GM23338 (cell line): ENCODE data around the gene CPLX1. TPM values are rescaled to one million over a fixed set of nuclear protein-coding genes. Genes with fewer than 3 reads are reported as not detected.

Experiments
- ATAC-seq: fragments of 200-7000 bp; cut with Tn5 transposase; 3 replicates; pipeline ENCODE4 v1.9.1; 2020
- DNase-seq: peaks from one replicate; pipeline ENCODE4 v3.0.0-alpha.2; 2015; ENCODE audit warnings: low spot score
- H2AFZ ChIP-seq: fragments of 200-600 bp; sonication (generic); 2 replicates; pipeline ENCODE4 v1.8.0; 2016; ENCODE audit warnings: antibody characterized with exemption, mild to moderate bottlenecking, moderate library complexity
- H3F3A ChIP-seq: fragments of 200-600 bp; sonication (generic); replicated peaks from 2 replicates; pipeline ENCODE4 v1.8.0; 2017; ENCODE audit warnings: antibody characterized with exemption, mixed run types, low read depth
- H3K27ac ChIP-seq: fragments of 200-600 bp; sonication (generic); 2 replicates; pipeline ENCODE4 v1.6.1; 2016; ENCODE audit warnings: low read depth
- H3K27me3 ChIP-seq: fragments of 200-600 bp; sonication (generic); 2 replicates; pipeline ENCODE4 v1.8.0; 2016; ENCODE audit warnings: mild to moderate bottlenecking, mixed run types, moderate library complexity; ENCODE audit not compliant: insufficient read depth
- H3K36me3 ChIP-seq: fragments of 200-600 bp; sonication (generic); 2 replicates; pipeline ENCODE4 v1.8.0; 2016; ENCODE audit warnings: mild to moderate bottlenecking; ENCODE audit not compliant: insufficient read depth
- H3K4me1 ChIP-seq: fragments of 200-600 bp; sonication (generic); 2 replicates; pipeline ENCODE4 v1.8.0; 2016; ENCODE audit warnings: mild to moderate bottlenecking, moderate library complexity; ENCODE audit not compliant: insufficient read depth
- H3K4me2 ChIP-seq: fragments of 200-600 bp; sonication (generic); 2 replicates; pipeline ENCODE4 v1.7.1; 2017; ENCODE audit warnings: mixed run types
- H3K4me3 ChIP-seq: fragments of 200-600 bp; sonication (generic); 2 replicates; pipeline ENCODE4 v1.6.1; 2016; ENCODE audit warnings: mixed run types
- H3K79me2 ChIP-seq: fragments of 200-600 bp; sonication (generic); replicated peaks from 2 replicates; pipeline ENCODE4 v1.8.0; 2017; ENCODE audit warnings: mild to moderate bottlenecking; ENCODE audit not compliant: insufficient read depth
- H3K9me2 ChIP-seq: fragments of 200-600 bp; sonication (generic); 2 replicates; pipeline ENCODE4 v1.8.0; 2017; ENCODE audit not compliant: insufficient read depth
- H4K20me1 ChIP-seq: fragments of 200-600 bp; sonication (generic); replicated peaks from 2 replicates; pipeline ENCODE4 v1.8.0; 2017; ENCODE audit warnings: mild to moderate bottlenecking; ENCODE audit not compliant: insufficient read depth
- H3K27ac Mint-ChIP-seq: 2 replicates; pipeline ENCODE4 v1.8.0; 2020; ENCODE audit warnings: inconsistent platforms, mild to moderate bottlenecking, moderate library complexity, mixed read lengths
- H3K27me3 Mint-ChIP-seq: 3 replicates; pipeline ENCODE4 v1.8.0; 2022; ENCODE audit warnings: low read depth, mild to moderate bottlenecking, moderate library complexity, mixed read lengths, inconsistent platforms; ENCODE audit not compliant: insufficient read depth, poor library complexity
- H3K36me3 Mint-ChIP-seq: 3 replicates; pipeline ENCODE4 v1.8.0; 2021; ENCODE audit warnings: low read depth, mild to moderate bottlenecking, inconsistent platforms, moderate library complexity, mixed read lengths
- H3K4me1 Mint-ChIP-seq: 3 replicates; pipeline ENCODE4 v1.8.0; 2020; ENCODE audit warnings: mild to moderate bottlenecking, inconsistent platforms, mixed read lengths
- H3K4me3 Mint-ChIP-seq: 3 replicates; pipeline ENCODE4 v1.8.0; 2021; ENCODE audit warnings: moderate library complexity, mild to moderate bottlenecking, inconsistent platforms, mixed read lengths
- H3K9me3 Mint-ChIP-seq: 3 replicates; pipeline ENCODE4 v1.8.0; 2020; ENCODE audit warnings: moderate library complexity, mild to moderate bottlenecking, inconsistent platforms, mixed read lengths
- EZH2 ChIP-seq: fragments of 200-600 bp; sonication (generic); IDR thresholded peaks from one replicate; pipeline ENCODE4 v1.8.0; 2017; ENCODE audit warnings: antibody characterized with exemption, mild to moderate bottlenecking, low read depth; ENCODE audit not compliant: unreplicated experiment
- EZH2phosphoT487 ChIP-seq: fragments of 200-600 bp; sonication (generic); IDR thresholded peaks from one replicate; pipeline ENCODE4 v1.8.1; 2018; ENCODE audit warnings: antibody characterized with exemption; ENCODE audit not compliant: unreplicated experiment
- NANOG ChIP-seq: IDR thresholded peaks from 2 replicates; pipeline ENCODE4 v1.6.1; 2016; ENCODE audit warnings: antibody characterized with exemption, borderline replicate concordance
- ZNF114 ChIP-seq: fragments of 250-450 bp; sonication (Bioruptor Pico); IDR thresholded peaks from 2 replicates; pipeline ENCODE4 v1.5.0; 2020; ENCODE audit warnings: mild to moderate bottlenecking, moderate library complexity
- ZNF331 ChIP-seq: fragments of 250-450 bp; sonication (Bioruptor Pico); IDR thresholded peaks from 2 replicates; pipeline ENCODE4 v1.5.0; 2020; ENCODE audit warnings: low read depth, mild to moderate bottlenecking, moderate library complexity
- polyA plus RNA-seq: library from polyadenylated mRNA; unstranded; fragments of >200 nt; fragmentation: Nextera tagmentation; extraction: Ambion mirVana; gene quantifications from 2 replicates; pipeline ENCODE4 v1.2.1, GENCODE V29; 2016
- total RNA-seq: library from RNA; depleted of rRNA; stranded (reverse); fragments of >200 nt; shearing (Covaris generic); gene quantifications from 2 replicates; pipeline ENCODE4 v1.2.3, GENCODE V29; 2014
- TF ChIP-seq, protein P1 (sequence below), 2 experiments: fragments of 200-600 bp in 1 of 2; sonication (generic) in 1 of 2; conservative IDR thresholded peaks; 2 replicates each; pipeline versions ENCODE4 v1.5.1 to v1.6.1; 2016 to 2017; ENCODE audit warnings: antibody characterized with exemption in 2 of 2, low read depth in 2 of 2, mild to moderate bottlenecking in 2 of 2, moderate library complexity in 1 of 2
- TF ChIP-seq, protein P2 (sequence below): IDR thresholded peaks from 2 replicates; pipeline ENCODE4 v1.6.1; 2016; ENCODE audit warnings: antibody characterized with exemption
- TF ChIP-seq, protein P3 (sequence below): fragments of 250-450 bp; sonication (Bioruptor Pico); IDR thresholded peaks from 2 replicates; pipeline ENCODE4 v1.5.0; 2020; ENCODE audit warnings: mild to moderate bottlenecking, moderate library complexity

CPLX1 gene
- total and polyA plus RNA-seq, 2 experiments from 2014 or later = 0.86 to 0.97 TPM

DNA sequence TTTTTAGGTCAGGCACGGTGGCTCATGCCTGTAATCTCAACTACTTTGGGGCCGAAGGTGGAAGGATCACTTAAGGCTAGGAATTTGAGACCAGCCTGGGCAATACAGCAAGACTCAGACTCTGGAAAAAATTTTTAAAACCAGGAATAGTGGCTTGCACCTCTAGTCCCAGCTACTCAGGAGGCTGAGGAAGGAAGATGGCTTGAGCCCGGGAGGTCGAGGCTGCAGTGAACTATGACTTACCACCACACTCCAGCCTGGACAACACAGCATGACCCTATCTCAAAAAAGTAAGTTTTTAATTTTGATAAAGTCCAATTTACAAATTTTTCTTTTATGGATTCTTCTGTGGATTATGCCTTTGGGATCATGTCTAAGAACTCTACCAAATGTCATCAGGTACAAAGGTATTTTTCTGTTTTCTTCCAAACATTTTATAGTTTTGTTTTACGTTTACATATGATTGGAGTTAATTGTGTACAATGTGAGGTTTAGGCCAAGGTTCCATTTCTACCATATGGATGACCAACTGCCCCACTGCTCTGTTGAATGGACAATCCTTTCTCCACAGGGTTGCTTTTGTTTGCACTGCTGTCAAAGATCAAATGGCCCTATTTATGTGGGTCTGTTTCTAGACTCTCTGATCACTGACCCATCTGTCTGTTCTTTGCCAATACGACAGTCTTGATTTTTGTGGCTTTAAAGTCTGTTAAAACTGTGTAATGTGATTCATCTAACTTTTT lies 48.2 kb downstream of the CPLX1 start (continued):
- TF ChIP-seq, protein P1, sequence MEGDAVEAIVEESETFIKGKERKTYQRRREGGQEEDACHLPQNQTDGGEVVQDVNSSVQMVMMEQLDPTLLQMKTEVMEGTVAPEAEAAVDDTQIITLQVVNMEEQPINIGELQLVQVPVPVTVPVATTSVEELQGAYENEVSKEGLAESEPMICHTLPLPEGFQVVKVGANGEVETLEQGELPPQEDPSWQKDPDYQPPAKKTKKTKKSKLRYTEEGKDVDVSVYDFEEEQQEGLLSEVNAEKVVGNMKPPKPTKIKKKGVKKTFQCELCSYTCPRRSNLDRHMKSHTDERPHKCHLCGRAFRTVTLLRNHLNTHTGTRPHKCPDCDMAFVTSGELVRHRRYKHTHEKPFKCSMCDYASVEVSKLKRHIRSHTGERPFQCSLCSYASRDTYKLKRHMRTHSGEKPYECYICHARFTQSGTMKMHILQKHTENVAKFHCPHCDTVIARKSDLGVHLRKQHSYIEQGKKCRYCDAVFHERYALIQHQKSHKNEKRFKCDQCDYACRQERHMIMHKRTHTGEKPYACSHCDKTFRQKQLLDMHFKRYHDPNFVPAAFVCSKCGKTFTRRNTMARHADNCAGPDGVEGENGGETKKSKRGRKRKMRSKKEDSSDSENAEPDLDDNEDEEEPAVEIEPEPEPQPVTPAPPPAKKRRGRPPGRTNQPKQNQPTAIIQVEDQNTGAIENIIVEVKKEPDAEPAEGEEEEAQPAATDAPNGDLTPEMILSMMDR (conservative IDR thresholded peaks at IDR 0.05; ENCODE audit: low read depth in 2 of 2) = no peak

DNA sequence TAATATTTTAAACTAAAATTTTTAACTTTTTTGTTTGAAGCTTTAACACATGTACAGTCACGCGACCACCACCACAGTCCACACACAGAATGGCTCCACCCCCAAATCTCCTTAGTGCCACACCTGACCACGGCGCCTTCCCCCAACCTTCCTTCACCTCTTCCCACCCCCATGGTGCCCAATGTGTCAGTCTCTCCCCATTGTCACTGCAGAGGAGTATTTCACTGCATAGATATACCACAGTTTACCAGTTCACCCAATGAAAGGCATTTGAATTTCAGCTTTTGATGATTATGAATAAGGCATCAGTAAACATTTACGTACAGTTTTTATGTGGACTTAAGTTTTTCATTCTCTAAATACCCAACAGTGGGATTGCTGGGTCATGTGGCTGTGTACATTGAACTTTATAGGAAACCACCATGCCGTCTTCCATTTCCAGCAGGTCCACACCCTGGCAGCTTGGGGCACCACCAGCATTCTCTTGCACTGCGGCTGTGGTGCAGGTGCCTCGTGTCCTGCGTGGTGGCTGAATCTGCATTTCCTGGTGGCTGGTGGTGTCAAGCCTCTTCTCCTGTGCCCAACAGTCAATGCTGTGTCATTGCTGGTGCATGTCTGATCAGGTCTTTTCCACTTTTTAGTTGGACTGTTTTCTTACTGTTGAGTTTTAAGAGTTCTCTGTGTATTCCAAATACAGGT lies 49.0 kb downstream of the CPLX1 start:
- H3K27ac ChIP-seq = no peak overlapping the region
- peaks cover 40% of the 10 kb centered on the region for H3K36me3 ChIP-seq
- H4K20me1 ChIP-seq = peaks cover 54% of the 10 kb centered on the region
- H3K4me1 ChIP-seq = peaks cover 10% of the 10 kb centered on the region; the same call in 1 of the 2 replicates
- Mint-ChIP-seq H3K36me3 (peaks cover 79% of the 10 kb centered on the region), H3K27ac (no peak overlapping the region), H3K27me3 (peaks cover 15% of the 10 kb centered on the region), H3K4me1 (peaks cover 11% of the 10 kb centered on the region), H3K4me3 (no peak overlapping the region; the same call in 2 of the 3 replicates), H3K9me3 (peaks cover 9% of the 10 kb centered on the region)
- peaks cover 28% of the 10 kb centered on the region; the same call in 1 of the 2 replicates for H3F3A ChIP-seq
- H2AFZ ChIP-seq = no peak overlapping the region
- DNase-seq = no peak
- no peak for ATAC-seq
- no peak overlapping the region for H3K4me3 ChIP-seq
- no peaks in the 10 kb centered on the region for H3K27me3 ChIP-seq
- H3K9me2 ChIP-seq = no peaks in the 10 kb centered on the region
- peaks cover 91% of the 10 kb centered on the region for H3K79me2 ChIP-seq
- H3K4me2 ChIP-seq = no peak overlapping the region
- TF ChIP-seq NANOG = no peak
- TF ChIP-seq, protein P2, sequence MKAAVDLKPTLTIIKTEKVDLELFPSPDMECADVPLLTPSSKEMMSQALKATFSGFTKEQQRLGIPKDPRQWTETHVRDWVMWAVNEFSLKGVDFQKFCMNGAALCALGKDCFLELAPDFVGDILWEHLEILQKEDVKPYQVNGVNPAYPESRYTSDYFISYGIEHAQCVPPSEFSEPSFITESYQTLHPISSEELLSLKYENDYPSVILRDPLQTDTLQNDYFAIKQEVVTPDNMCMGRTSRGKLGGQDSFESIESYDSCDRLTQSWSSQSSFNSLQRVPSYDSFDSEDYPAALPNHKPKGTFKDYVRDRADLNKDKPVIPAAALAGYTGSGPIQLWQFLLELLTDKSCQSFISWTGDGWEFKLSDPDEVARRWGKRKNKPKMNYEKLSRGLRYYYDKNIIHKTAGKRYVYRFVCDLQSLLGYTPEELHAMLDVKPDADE = no peak
- TF ChIP-seq EZH2 = no peak
- TF ChIP-seq ZNF114 = no peak
- TF ChIP-seq, protein P3, sequence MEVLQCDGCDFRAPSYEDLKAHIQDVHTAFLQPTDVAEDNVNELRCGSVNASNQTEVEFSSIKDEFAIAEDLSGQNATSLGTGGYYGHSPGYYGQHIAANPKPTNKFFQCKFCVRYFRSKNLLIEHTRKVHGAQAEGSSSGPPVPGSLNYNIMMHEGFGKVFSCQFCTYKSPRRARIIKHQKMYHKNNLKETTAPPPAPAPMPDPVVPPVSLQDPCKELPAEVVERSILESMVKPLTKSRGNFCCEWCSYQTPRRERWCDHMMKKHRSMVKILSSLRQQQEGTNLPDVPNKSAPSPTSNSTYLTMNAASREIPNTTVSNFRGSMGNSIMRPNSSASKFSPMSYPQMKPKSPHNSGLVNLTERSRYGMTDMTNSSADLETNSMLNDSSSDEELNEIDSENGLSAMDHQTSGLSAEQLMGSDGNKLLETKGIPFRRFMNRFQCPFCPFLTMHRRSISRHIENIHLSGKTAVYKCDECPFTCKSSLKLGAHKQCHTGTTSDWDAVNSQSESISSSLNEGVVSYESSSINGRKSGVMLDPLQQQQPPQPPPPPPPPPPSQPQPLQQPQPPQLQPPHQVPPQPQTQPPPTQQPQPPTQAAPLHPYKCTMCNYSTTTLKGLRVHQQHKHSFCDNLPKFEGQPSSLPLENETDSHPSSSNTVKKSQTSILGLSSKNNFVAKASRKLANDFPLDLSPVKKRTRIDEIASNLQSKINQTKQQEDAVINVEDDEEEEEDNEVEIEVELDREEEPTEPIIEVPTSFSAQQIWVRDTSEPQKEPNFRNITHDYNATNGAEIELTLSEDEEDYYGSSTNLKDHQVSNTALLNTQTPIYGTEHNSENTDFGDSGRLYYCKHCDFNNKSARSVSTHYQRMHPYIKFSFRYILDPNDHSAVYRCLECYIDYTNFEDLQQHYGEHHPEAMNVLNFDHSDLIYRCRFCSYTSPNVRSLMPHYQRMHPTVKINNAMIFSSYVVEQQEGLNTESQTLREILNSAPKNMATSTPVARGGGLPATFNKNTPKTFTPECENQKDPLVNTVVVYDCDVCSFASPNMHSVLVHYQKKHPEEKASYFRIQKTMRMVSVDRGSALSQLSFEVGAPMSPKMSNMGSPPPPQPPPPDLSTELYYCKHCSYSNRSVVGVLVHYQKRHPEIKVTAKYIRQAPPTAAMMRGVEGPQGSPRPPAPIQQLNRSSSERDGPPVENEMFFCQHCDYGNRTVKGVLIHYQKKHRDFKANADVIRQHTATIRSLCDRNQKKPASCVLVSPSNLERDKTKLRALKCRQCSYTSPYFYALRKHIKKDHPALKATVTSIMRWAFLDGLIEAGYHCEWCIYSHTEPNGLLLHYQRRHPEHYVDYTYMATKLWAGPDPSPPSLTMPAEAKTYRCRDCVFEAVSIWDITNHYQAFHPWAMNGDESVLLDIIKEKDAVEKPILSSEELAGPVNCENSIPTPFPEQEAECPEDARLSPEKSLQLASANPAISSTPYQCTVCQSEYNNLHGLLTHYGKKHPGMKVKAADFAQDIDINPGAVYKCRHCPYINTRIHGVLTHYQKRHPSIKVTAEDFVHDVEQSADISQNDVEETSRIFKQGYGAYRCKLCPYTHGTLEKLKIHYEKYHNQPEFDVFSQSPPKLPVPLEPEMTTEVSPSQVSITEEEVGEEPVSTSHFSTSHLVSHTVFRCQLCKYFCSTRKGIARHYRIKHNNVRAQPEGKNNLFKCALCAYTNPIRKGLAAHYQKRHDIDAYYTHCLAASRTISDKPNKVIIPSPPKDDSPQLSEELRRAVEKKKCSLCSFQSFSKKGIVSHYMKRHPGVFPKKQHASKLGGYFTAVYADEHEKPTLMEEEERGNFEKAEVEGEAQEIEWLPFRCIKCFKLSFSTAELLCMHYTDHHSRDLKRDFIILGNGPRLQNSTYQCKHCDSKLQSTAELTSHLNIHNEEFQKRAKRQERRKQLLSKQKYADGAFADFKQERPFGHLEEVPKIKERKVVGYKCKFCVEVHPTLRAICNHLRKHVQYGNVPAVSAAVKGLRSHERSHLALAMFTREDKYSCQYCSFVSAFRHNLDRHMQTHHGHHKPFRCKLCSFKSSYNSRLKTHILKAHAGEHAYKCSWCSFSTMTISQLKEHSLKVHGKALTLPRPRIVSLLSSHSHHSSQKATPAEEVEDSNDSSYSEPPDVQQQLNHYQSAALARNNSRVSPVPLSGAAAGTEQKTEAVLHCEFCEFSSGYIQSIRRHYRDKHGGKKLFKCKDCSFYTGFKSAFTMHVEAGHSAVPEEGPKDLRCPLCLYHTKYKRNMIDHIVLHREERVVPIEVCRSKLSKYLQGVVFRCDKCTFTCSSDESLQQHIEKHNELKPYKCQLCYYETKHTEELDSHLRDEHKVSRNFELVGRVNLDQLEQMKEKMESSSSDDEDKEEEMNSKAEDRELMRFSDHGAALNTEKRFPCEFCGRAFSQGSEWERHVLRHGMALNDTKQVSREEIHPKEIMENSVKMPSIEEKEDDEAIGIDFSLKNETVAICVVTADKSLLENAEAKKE = no peak
- TF ChIP-seq, protein P1 (conservative IDR thresholded peaks at IDR 0.05; ENCODE audit: low read depth in 2 of 2) = no peak
- TF ChIP-seq ZNF331 (CRISPR knock-in tag) = no peak
- TF ChIP-seq EZH2phosphoT487 = no peak
